Immature natural killer cell (primary cell): ENCODE data around the gene PTGES3. TPM values are rescaled to one million over a fixed set of nuclear protein-coding genes. Genes with fewer than 3 reads are reported as not detected.
A peak's percentile ranks its signal among the peaks of the same experiment; 100 is the strongest.

Source experiments
- DNase-seq, 3 donors: peaks; one replicate each; pipeline ENCODE4 v3.0.0; 2022; ENCODE audit warnings: mixed read lengths in 1 of 3
- H3K27ac Mint-ChIP-seq, 6 donors: one replicate each; pipeline ENCODE4 v1.8.0; 2020; ENCODE audit warnings: mixed read lengths in 6 of 6, mild to moderate bottlenecking in 5 of 6, inconsistent platforms in 4 of 6, moderate library complexity in 3 of 6
- H3K27me3 Mint-ChIP-seq, 3 donors: one replicate each; pipeline ENCODE4 v1.8.0; 2020 to 2021; ENCODE audit warnings: low read depth in 3 of 3, mild to moderate bottlenecking in 3 of 3, mixed read lengths in 3 of 3, moderate library complexity in 3 of 3, inconsistent platforms in 1 of 3
- H3K36me3 Mint-ChIP-seq, 3 donors: one replicate each; pipeline ENCODE4 v1.8.0; 2020; ENCODE audit warnings: mixed read lengths in 3 of 3, inconsistent platforms in 2 of 3, mild to moderate bottlenecking in 2 of 3
- H3K4me1 Mint-ChIP-seq, 2 donors: one replicate each; pipeline ENCODE4 v1.8.0; 2020; ENCODE audit warnings: inconsistent platforms in 2 of 2, mild to moderate bottlenecking in 2 of 2, mixed read lengths in 2 of 2, moderate library complexity in 1 of 2
- H3K4me3 Mint-ChIP-seq, 5 donors: one replicate each; pipeline ENCODE4 v1.8.0; 2020; ENCODE audit warnings: mild to moderate bottlenecking in 5 of 5, mixed read lengths in 5 of 5, inconsistent platforms in 3 of 5, moderate library complexity in 3 of 5
- H3K9me3 Mint-ChIP-seq, 6 donors: one replicate each; pipeline ENCODE4 v1.8.0; 2020; ENCODE audit warnings: mild to moderate bottlenecking in 6 of 6, mixed read lengths in 6 of 6, inconsistent platforms in 4 of 6, moderate library complexity in 3 of 6
- polyA plus RNA-seq, 3 donors: library from polyadenylated mRNA; unstranded; fragments of 300-500 nt; fragmentation: Illumina TruSeq; gene quantifications; one replicate each; pipeline ENCODE4 v1.2.3, GENCODE V29; 2021

Gene PTGES3
- polyA plus RNA-seq, 3 donors from 2014 or later = 175 to 222 (median 180) TPM

- peak; percentile 55 to 62 (median 58) for DNase-seq
- Mint-ChIP-seq H3K27me3 (peaks cover 0 to 11% (median 6%) of the 10 kb centered on the region in 3 donors), H3K36me3 (peaks cover 4 to 27% (median 16%) of the 10 kb centered on the region in 3 donors)
Measured at GRCh38 chr12:56635806-56636674, 52.0 kb downstream of the PTGES3 start.

GRCh38 chr12:56634837-56635791 is 53.0 kb downstream of the PTGES3 start:
- H3K9me3 Mint-ChIP-seq = no peaks in the 10 kb centered on the region
- H3K4me1 Mint-ChIP-seq = peaks cover 70 to 75% of the 10 kb centered on the region in 2 donors
- peak overlapping the region; percentile 94 to 99 (median 98) for H3K27ac Mint-ChIP-seq
- peaks cover 4 to 14% (median 6%) of the 10 kb centered on the region in 3 donors for H3K27me3 Mint-ChIP-seq
- H3K36me3 Mint-ChIP-seq = peaks cover 0 to 23% (median 16%) of the 10 kb centered on the region in 3 donors
- peak overlapping the region; percentile 90 to 100 (median 94) for H3K4me3 Mint-ChIP-seq
- peak; percentile 71 to 75 (median 74) for DNase-seq

More at GRCh38 chr12:56635806-56636674, 52.0 kb downstream of the PTGES3 start:
- H3K9me3 Mint-ChIP-seq = no peaks in the 10 kb centered on the region
- H3K27ac Mint-ChIP-seq = peak overlapping the region; percentile 94 to 99 (median 98)
- H3K4me1 Mint-ChIP-seq = peaks cover 62 to 66% of the 10 kb centered on the region in 2 donors
- H3K4me3 Mint-ChIP-seq = peak overlapping the region; percentile 90 to 100 (median 94)

- peak overlapping the region; percentile 92 to 98 (median 94) for H3K27ac Mint-ChIP-seq
- H3K36me3 Mint-ChIP-seq = peaks cover 0 to 19% (median 12%) of the 10 kb centered on the region in 3 donors
- peak overlapping the region; percentile 90 to 100 (median 94) for H3K4me3 Mint-ChIP-seq
- no peaks in the 10 kb centered on the region for H3K9me3 Mint-ChIP-seq
- no peak for DNase-seq
- H3K4me1 Mint-ChIP-seq = peaks cover 71 to 75% of the 10 kb centered on the region in 2 donors
- peaks cover 7 to 19% (median 9%) of the 10 kb centered on the region in 3 donors for H3K27me3 Mint-ChIP-seq
Measured at GRCh38 chr12:56634242-56634836, 53.7 kb downstream of the PTGES3 start.

DNA sequence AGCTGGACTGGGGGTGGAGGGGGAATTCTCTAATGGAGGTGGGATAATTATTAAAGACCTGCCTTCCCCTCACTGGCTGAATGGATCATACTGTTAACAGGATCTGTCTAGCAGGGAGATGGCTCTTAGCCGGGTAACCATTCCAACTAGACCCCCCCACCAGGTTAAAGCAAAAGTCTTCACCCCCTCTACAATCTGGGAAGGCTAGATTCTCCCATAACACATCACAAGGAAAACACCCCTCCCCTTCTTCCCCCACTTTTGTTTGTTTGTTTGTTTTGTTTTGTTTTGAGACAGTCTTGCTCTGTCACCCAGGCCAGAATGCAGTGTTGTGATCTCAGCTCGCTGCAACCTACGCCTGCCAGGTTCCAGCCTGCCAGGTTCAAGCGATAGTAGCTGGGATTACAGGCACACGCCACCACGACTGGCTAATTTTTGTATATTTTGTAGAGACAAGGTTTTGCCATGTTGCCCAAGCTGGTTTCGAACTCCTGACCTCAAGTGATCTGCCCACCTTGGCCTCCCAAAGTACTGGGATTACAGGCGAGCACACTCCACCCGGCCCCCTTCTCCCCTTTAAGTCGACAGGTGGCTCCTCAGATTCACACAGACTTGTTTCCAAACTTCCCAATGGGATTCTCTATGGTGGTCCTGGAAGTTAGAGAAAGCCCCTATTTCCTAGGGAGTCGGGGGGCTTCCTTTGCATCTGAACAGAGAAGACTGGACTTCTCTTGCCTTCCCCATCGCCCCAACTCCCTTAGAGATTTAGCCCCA is 54.4 kb downstream of the PTGES3 start:
- peaks cover 78% of the 10 kb centered on the region in 2 donors for H3K4me1 Mint-ChIP-seq
- no peak for DNase-seq
- H3K27me3 Mint-ChIP-seq = peaks cover 11 to 26% (median 16%) of the 10 kb centered on the region in 3 donors
- H3K27ac Mint-ChIP-seq = peak overlapping the region; percentile 92 to 98 (median 94)
- peaks cover 0 to 14% (median 8%) of the 10 kb centered on the region in 3 donors for H3K36me3 Mint-ChIP-seq
- H3K4me3 Mint-ChIP-seq = peak overlapping the region; percentile 90 to 100 (median 94)
- no peaks in the 10 kb centered on the region for H3K9me3 Mint-ChIP-seq

- Mint-ChIP-seq H3K36me3 (peaks cover 0 to 6% (median 2%) of the 10 kb centered on the region in 3 donors), H3K4me1 (peaks cover 82 to 86% of the 10 kb centered on the region in 2 donors), H3K27ac (peak overlapping the region; percentile 77 to 96 (median 92)), H3K4me3 (peak overlapping the region; percentile 90 to 100 (median 94)), H3K9me3 (no peaks in the 10 kb centered on the region), H3K27me3 (peaks cover 12 to 27% (median 18%) of the 10 kb centered on the region in 3 donors)
- no peak for DNase-seq
Measured at GRCh38 chr12:56632701-56633467, 55.2 kb downstream of the PTGES3 start.

- H3K4me1 Mint-ChIP-seq = peaks cover 77 to 86% of the 10 kb centered on the region in 2 donors
- no peaks in the 10 kb centered on the region for H3K9me3 Mint-ChIP-seq
- peaks cover 12 to 27% (median 18%) of the 10 kb centered on the region in 3 donors for H3K27me3 Mint-ChIP-seq
- peak; percentile 61 to 66 (median 65) for DNase-seq
- peak overlapping the region; percentile 80 to 96 (median 88) for H3K27ac Mint-ChIP-seq
- peaks cover 0 to 3% (median 0%) of the 10 kb centered on the region in 3 donors for H3K36me3 Mint-ChIP-seq
- H3K4me3 Mint-ChIP-seq = peak overlapping the region; percentile 90 to 100 (median 94)
Measured at GRCh38 chr12:56631790-56632700, 56.0 kb downstream of the PTGES3 start.

- Mint-ChIP-seq H3K36me3 (peaks cover 3 to 6% (median 4%) of the 10 kb centered on the region in 3 donors), H3K4me1 (peaks cover 72 to 85% of the 10 kb centered on the region in 2 donors), H3K27ac (peak within 1 kb of the TSS; percentile 94 to 97 (median 96)), H3K27me3 (peaks cover 11 to 23% (median 19%) of the 10 kb centered on the region in 3 donors), H3K4me3 (peak within 1 kb of the TSS; percentile 88 to 90 (median 89)), H3K9me3 (no peaks in the 10 kb centered on the region)
- peak; percentile 83 to 85 (median 84) for DNase-seq
Measured at GRCh38 chr12:56630180-56630632, 57.9 kb downstream of the PTGES3 start, which contains the start of gene BAZ2A. Gene BAZ2A, minus strand, starts transcription at chr12:56630326. Its CDS starts 12,796 bp downstream, at chr12:56617530.

DNA sequence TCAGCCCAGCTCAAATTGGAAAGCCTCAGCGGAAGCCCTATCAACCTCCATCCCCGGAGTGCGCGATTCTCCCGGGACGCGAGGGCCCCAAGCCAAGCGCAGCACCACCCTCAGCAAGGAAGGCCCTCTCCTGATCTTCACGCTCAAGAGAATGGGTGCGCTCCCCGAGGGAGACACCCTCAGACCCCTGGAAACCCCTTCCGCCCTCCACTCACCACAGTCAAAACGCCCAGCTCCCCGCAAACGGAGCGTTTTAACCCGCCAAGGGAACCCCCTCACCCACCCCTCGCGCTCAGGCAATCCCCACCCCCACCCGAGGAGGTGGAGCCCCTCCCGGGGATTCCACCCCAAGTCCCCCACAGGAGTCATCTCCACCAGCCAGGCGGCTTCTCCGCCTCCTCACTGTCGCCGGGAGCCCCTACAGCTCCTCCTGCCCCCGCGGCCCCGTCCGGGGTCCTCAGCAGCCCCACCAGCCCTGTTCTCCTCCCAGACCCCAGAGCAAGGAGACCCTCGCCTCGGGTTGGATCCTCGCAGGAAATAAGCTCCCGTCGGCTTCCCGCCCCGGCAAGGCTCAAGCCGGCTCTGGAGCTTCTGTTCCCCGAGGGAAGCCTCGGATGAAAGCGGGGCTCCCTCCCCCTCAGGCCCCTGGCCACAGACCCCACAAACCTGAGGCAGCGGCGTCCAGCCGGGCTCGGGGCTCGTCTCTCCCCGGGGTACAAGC is 58.5 kb downstream of the PTGES3 start:
- Mint-ChIP-seq H3K36me3 (peaks cover 3 to 6% (median 4%) of the 10 kb centered on the region in 3 donors), H3K27me3 (peaks cover 11 to 20% (median 20%) of the 10 kb centered on the region in 3 donors), H3K4me1 (peaks cover 69 to 84% of the 10 kb centered on the region in 2 donors), H3K27ac (peak overlapping the region; percentile 94 to 97 (median 96)), H3K9me3 (no peaks in the 10 kb centered on the region), H3K4me3 (peak overlapping the region; percentile 88 to 90 (median 89))
- DNase-seq = peak; percentile 38 to 46 (median 44)

DNA sequence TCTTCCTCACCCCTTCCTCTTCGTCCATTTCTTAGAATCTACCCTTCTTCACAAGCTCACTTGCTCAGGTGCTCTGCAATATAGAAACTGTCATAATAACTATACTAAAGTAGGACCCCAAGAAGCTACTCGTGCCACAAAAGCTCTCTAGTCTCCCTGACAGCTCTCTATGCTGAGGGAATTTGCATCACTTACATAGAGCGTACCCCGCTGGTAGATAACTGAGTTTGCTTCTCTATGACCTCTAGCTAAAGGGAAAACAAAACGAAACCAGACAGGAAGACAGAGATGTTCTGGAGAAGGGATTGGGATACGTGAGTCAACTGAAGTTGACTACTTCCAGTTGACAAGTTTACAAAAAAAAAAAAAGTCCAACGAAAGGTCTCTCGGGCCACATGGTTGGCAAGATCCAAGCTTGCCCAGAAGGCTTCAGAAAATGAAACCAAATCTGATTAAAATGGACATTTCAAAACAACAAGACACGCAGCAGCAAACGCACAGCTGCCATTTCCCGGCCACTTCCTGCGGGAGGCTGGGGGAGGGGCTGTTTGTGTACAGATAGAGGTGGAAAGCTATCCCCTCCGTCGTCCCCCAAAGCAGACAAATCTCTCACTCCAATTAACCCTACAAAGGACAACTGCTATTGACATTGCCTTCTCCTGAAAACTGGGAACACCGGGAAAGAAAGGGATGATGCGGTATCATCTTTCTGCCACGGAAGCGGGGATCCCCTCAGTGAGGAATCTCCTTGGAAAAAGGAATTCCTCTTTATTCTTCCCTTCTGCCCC is 59.2 kb downstream of the PTGES3 start:
- H3K4me3 Mint-ChIP-seq = peak overlapping the region; percentile 88 to 90 (median 89)
- no peaks in the 10 kb centered on the region for H3K9me3 Mint-ChIP-seq
- DNase-seq = peak; percentile 82 to 84 (median 84)
- H3K27me3 Mint-ChIP-seq = peaks cover 8 to 20% (median 17%) of the 10 kb centered on the region in 3 donors
- peaks cover 3 to 10% (median 4%) of the 10 kb centered on the region in 3 donors for H3K36me3 Mint-ChIP-seq
- H3K27ac Mint-ChIP-seq = peak overlapping the region; percentile 94 to 97 (median 96)
- peaks cover 70 to 84% of the 10 kb centered on the region in 2 donors for H3K4me1 Mint-ChIP-seq
